Keratinocyte (primary cell): ENCODE results near the gene PDE1A.

Experiments used
- EZH2 ChIP-seq: IDR thresholded peaks from one replicate; pipeline ENCODE4 v1.6.1; 2012; ENCODE audit warnings: inconsistent platforms, mild to moderate bottlenecking, low read length, moderate library complexity
- TF ChIP-seq, protein P1 (sequence below), 3 experiments: IDR thresholded peaks in 1 of 3; conservative IDR thresholded peaks in 1 of 3; optimal IDR thresholded peaks in 1 of 3; 2 replicates in 2 of 3; 3 replicates in 1 of 3; pipeline versions ENCODE3 to v1.5.1; 2011; ENCODE audit warnings: low read length in 3 of 3, mild to moderate bottlenecking in 3 of 3, moderate library complexity in 2 of 3, control low read depth in 1 of 3, inconsistent platforms in 1 of 3; ENCODE audit not compliant: insufficient read depth in 2 of 3; ENCODE audit errors: extremely low read depth in 1 of 3

DNA sequence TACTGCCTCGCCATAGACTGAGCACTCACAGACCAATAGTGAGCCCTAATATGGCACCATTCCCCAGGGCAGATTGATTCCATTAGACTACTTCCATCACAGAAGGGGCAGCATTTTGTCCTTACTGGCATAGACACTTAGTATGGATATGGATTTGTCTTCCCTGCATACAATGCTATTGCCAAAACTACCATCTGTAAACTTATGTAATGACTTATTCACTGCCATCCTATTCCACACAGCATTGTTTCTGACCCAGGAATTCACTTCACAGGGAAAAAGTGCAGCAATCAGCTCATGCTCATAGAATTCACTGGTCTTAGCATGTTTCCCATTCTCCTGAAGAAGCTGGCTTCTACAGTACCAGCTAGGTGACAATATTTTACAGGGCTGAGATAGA, 262.1 kb downstream of the PDE1A start:
- TF ChIP-seq, protein P1, sequence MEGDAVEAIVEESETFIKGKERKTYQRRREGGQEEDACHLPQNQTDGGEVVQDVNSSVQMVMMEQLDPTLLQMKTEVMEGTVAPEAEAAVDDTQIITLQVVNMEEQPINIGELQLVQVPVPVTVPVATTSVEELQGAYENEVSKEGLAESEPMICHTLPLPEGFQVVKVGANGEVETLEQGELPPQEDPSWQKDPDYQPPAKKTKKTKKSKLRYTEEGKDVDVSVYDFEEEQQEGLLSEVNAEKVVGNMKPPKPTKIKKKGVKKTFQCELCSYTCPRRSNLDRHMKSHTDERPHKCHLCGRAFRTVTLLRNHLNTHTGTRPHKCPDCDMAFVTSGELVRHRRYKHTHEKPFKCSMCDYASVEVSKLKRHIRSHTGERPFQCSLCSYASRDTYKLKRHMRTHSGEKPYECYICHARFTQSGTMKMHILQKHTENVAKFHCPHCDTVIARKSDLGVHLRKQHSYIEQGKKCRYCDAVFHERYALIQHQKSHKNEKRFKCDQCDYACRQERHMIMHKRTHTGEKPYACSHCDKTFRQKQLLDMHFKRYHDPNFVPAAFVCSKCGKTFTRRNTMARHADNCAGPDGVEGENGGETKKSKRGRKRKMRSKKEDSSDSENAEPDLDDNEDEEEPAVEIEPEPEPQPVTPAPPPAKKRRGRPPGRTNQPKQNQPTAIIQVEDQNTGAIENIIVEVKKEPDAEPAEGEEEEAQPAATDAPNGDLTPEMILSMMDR (optimal IDR thresholded peaks at IDR 0.05 in 1 of 3, IDR thresholded peaks at IDR 0.05 in 1 of 3, conservative IDR thresholded peaks at IDR 0.05 in 1 of 3; ENCODE audit: extremely low read depth in 1 of 3, insufficient read depth in 2 of 3, low read length in 3 of 3), result no peak
- TF ChIP-seq EZH2, result no peak
